Measurements from ENCODE around the gene FARS2. TPM values are rescaled to one million over a fixed set of nuclear protein-coding genes. Genes with fewer than 3 reads are reported as not detected.
A peak's percentile ranks its signal among the peaks of the same experiment; 100 is the strongest.

The FARS2 gene
- total RNA-seq, 2 donors from 2014 or later: 16.2 to 18.3 TPM

DNA sequence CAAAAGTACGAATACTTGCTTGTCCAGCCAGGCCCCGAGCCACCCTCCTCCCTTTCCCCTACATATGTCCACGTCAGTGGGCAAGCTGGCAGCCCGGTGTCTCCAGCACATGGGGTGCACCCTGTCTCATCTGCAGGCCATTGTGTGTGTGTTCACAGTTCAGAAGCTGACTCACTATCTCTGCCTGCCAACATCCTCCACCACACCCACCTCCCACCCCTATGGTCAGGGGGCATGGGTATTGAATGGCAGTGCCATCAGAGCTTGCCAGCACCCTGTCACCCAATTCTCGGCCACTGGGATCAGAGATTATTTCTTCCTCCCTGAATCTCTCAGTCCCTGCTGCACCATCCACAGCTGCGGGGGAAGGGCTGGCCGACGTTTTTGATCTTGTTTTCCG, 195.7 kb downstream of the FARS2 start:
- Mint-ChIP-seq H3K36me3 (ENCODE audit: low read depth) (no peaks in the 10 kb centered on the region), H3K27ac (peak overlapping the region; percentile 22), H3K4me1 (peaks cover 21% of the 10 kb centered on the region), H3K27me3 (ENCODE audit: insufficient read depth) (no peaks in the 10 kb centered on the region), H3K4me3 (peak overlapping the region; percentile 29), H3K9me3 (no peaks in the 10 kb centered on the region)
- Histone ChIP-seq H3K36me3 (ENCODE audit: control insufficient read depth, insufficient read depth, low read length) (no peaks in the 10 kb centered on the region), H3K9ac (ENCODE audit: extremely low read depth, low read length, poor library complexity, severe bottlenecking) (no peak overlapping the region), H3K9me3 (ENCODE audit: control insufficient read depth, low read length) (no peaks in the 10 kb centered on the region), H3K4me3 (ENCODE audit: low read length) (peak overlapping the region; percentile 6), H3K27me3 (ENCODE audit: control insufficient read depth, insufficient read depth, low read length, poor library complexity, severe bottlenecking) (no peaks in the 10 kb centered on the region), H3K4me1 (ENCODE audit: control insufficient read depth, insufficient read depth, low read length) (peaks cover 17% of the 10 kb centered on the region), H3K27ac (ENCODE audit: low read depth, low read length) (no peak overlapping the region)
- peak; percentile 72 for DNase-seq
- WGBS, 2 experiments (ENCODE audit: insufficient coverage in 1 of 2, insufficient read length in 1 of 2): 60 to 92% methylated on average over 4 to 9 of the region's 9 CpGs
- TF ChIP-seq, protein P1, sequence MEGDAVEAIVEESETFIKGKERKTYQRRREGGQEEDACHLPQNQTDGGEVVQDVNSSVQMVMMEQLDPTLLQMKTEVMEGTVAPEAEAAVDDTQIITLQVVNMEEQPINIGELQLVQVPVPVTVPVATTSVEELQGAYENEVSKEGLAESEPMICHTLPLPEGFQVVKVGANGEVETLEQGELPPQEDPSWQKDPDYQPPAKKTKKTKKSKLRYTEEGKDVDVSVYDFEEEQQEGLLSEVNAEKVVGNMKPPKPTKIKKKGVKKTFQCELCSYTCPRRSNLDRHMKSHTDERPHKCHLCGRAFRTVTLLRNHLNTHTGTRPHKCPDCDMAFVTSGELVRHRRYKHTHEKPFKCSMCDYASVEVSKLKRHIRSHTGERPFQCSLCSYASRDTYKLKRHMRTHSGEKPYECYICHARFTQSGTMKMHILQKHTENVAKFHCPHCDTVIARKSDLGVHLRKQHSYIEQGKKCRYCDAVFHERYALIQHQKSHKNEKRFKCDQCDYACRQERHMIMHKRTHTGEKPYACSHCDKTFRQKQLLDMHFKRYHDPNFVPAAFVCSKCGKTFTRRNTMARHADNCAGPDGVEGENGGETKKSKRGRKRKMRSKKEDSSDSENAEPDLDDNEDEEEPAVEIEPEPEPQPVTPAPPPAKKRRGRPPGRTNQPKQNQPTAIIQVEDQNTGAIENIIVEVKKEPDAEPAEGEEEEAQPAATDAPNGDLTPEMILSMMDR (conservative IDR thresholded peaks at IDR 0.05): no peak

DNA sequence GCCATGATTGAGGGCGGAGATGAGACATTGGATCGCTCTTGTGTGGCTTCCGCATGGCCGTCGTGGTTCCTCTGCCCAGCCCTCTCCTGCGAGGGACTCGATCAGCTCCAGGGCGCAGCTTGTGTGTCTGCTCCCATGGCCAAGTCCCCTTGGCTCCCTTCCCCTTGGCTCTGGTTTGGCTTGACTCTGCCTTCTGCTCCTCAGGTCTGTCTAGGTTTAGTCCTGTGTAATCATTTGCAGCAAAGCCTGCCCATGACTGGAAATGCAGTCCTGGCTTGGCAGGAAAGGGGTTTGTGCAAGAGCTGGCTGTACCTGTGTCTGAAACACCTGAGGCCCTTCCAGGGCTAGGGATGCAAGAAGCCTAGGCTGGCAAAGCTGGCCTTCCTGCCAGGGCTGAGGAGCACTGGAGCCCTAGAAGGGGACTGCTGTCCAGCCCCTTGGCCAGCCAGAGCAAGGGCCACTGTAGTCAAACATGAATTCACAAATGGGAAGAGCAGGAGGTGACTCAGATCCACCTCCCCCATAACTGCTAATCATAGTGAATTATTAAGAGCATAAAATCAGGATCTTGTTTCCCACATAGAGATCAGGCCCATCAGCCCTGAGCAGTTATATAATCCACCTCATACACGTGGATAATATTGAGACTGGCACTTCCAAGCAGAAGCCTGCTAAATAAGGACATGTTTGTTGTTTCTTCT, 196.8 kb downstream of the FARS2 start:
- no peaks in the 10 kb centered on the region for H3K36me3 ChIP-seq (ENCODE audit: control insufficient read depth, insufficient read depth, low read length)
- H3K4me3 Mint-ChIP-seq: no peak overlapping the region
- no peaks in the 10 kb centered on the region for H3K27me3 ChIP-seq (ENCODE audit: control insufficient read depth, insufficient read depth, low read length, poor library complexity, severe bottlenecking)
- no peaks in the 10 kb centered on the region for H3K9me3 Mint-ChIP-seq
- no peaks in the 10 kb centered on the region for H3K9me3 ChIP-seq (ENCODE audit: control insufficient read depth, low read length)
- no peaks in the 10 kb centered on the region for H3K27me3 Mint-ChIP-seq (ENCODE audit: insufficient read depth)
- no peak overlapping the region for H3K9ac ChIP-seq (ENCODE audit: extremely low read depth, low read length, poor library complexity, severe bottlenecking)
- H3K4me3 ChIP-seq (ENCODE audit: low read length): no peak overlapping the region
- no peak for DNase-seq
- peaks cover 17% of the 10 kb centered on the region for H3K4me1 ChIP-seq (ENCODE audit: control insufficient read depth, insufficient read depth, low read length)
- WGBS, 2 experiments (ENCODE audit: insufficient coverage in 1 of 2, insufficient read length in 1 of 2): 93 to 94% methylated on average over 6 to 9 of the region's 9 CpGs
- H3K27ac ChIP-seq (ENCODE audit: low read depth, low read length): no peak overlapping the region
- peaks cover 21% of the 10 kb centered on the region for H3K4me1 Mint-ChIP-seq
- TF ChIP-seq, protein P1 (conservative IDR thresholded peaks at IDR 0.05): no peak
- no peaks in the 10 kb centered on the region for H3K36me3 Mint-ChIP-seq (ENCODE audit: low read depth)
- peak overlapping the region; percentile 38 for H3K27ac Mint-ChIP-seq

DNA sequence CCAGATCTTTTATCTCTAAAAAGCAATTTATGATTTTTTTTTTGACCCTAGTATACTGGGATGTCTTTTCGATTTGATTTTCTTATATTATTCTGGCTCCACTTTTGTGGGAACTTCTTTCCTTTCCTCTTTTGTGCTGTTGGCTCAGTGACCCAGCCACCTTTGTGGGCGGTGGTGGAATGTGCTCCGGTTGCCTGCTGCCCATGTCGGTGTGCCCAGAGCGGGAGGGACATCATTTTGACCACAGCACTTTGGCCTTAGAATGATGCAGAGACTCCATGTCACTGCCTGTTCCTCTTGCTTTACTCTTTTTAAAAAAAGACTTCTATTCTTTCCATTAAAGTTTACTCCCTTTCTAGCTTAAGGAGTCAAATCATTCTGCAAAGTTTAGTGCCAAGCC, 198.0 kb downstream of the FARS2 start:
- H3K9me3 ChIP-seq (ENCODE audit: control insufficient read depth, low read length): no peaks in the 10 kb centered on the region
- H3K9ac ChIP-seq (ENCODE audit: extremely low read depth, low read length, poor library complexity, severe bottlenecking): no peak overlapping the region
- peaks cover 22% of the 10 kb centered on the region for H3K4me1 Mint-ChIP-seq
- 83 to 94% methylated on average over 4 to 5 of the region's 5 CpGs for WGBS, 2 experiments (ENCODE audit: insufficient coverage in 1 of 2, insufficient read length in 1 of 2)
- no peak overlapping the region for H3K27ac ChIP-seq (ENCODE audit: low read depth, low read length)
- no peak overlapping the region for H3K4me3 ChIP-seq (ENCODE audit: low read length)
- DNase-seq: no peak
- no peaks in the 10 kb centered on the region for H3K36me3 Mint-ChIP-seq (ENCODE audit: low read depth)
- H3K9me3 Mint-ChIP-seq: no peaks in the 10 kb centered on the region
- no peak overlapping the region for H3K27ac Mint-ChIP-seq
- no peak overlapping the region for H3K4me3 Mint-ChIP-seq
- no peaks in the 10 kb centered on the region for H3K27me3 Mint-ChIP-seq (ENCODE audit: insufficient read depth)
- no peaks in the 10 kb centered on the region for H3K36me3 ChIP-seq (ENCODE audit: control insufficient read depth, insufficient read depth, low read length)
- peaks cover 17% of the 10 kb centered on the region for H3K4me1 ChIP-seq (ENCODE audit: control insufficient read depth, insufficient read depth, low read length)
- H3K27me3 ChIP-seq (ENCODE audit: control insufficient read depth, insufficient read depth, low read length, poor library complexity, severe bottlenecking): no peaks in the 10 kb centered on the region
- TF ChIP-seq, protein P1 (conservative IDR thresholded peaks at IDR 0.05): no peak
